ENCODE measurements around the gene PAGR1.
"Not testable (repeated sequence)": the region's sequence is repeated elsewhere in the genome, so short reads cannot be mapped to it uniquely, and the experiment has no call there.

The PAGR1 gene

DNA sequence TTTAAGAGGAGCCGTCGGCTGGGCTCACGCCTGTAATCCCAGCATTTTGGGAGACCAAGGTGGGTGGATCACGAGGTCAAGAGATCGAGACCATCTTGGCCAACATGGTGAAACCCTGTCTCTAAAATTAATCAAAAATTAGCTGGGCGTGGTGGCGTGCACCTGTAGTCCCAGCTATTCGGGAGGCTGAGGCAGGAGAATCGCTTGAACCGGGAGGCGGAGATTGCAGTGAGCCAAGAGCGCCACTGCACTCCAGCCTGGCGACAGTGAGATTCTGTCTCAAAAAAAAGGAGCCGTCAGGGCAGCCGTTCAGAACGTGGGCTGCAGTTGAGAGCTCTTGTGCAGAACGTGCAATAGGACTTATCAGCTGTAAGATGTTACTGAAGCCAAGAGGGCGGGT lies 22.8 kb upstream of the PAGR1 start:
- DNase-seq: not testable (repeated sequence)

DNA sequence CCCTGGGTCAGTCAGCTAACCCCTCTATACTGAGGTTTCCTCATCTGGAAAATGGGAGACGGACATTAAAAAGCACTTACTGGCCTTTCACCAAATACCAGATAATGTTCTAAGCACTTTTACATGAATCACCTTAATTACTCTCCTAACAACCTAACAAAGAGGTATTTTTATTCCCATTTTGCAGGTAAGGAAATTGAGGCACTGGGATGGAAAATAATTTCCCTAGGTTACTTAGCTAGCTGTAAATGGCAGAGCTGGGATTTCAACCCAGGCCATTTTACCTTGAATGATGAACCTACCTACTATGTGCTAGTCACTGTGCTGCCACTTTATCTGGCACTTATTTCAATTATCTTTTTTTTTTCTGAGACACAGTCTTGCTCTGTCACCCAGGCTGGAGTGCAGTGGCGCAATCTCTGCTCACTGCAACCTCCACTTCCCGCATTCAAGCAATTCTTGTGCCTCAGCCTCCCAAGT lies 21.7 kb upstream of the PAGR1 start:
- DNase-seq: no peak

GRCh38 chr16:29802416-29802935 lies 13.5 kb upstream of the PAGR1 start:
- DNase-seq: no peak

GRCh38 chr16:29804020-29804419 lies 11.9 kb upstream of the PAGR1 start:
- DNase-seq: no peak

DNA sequence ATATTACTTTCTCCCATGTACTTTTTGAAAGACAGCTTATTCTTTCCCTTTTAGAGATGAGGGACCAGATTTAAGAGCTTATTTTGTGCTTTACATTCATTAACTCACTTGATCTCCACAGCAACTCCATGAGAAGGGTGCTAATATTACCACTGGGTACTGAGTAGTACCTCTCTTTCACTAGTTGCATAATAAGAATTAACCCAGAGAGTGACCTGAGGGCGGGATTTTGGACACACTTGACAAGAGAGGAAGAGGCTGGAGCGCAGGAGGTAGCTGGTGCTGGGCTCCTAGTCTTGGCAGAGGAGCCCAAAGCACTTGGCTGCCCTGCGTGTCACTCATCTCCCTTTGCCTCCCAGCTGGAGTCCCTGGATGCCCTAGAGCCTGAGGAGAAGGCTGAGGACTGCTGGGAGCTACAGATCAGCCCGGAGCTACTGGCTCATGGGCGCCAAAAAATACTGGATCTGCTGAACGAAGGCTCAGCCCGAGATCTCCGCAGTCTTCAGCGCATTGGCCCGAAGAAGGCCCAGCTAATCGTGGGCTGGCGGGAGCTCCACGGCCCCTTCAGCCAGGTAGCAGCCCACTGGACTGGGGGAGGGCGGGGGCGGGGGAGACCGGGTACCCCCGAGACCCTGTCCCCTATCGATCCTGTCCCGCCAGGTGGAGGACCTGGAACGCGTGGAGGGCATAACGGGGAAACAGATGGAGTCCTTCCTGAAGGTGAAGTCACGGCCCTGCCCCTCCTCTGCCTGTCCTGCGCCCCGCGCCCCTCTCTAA lies 11.3 kb upstream of the PAGR1 start:
- DNase-seq: peak; percentile 85

DNA sequence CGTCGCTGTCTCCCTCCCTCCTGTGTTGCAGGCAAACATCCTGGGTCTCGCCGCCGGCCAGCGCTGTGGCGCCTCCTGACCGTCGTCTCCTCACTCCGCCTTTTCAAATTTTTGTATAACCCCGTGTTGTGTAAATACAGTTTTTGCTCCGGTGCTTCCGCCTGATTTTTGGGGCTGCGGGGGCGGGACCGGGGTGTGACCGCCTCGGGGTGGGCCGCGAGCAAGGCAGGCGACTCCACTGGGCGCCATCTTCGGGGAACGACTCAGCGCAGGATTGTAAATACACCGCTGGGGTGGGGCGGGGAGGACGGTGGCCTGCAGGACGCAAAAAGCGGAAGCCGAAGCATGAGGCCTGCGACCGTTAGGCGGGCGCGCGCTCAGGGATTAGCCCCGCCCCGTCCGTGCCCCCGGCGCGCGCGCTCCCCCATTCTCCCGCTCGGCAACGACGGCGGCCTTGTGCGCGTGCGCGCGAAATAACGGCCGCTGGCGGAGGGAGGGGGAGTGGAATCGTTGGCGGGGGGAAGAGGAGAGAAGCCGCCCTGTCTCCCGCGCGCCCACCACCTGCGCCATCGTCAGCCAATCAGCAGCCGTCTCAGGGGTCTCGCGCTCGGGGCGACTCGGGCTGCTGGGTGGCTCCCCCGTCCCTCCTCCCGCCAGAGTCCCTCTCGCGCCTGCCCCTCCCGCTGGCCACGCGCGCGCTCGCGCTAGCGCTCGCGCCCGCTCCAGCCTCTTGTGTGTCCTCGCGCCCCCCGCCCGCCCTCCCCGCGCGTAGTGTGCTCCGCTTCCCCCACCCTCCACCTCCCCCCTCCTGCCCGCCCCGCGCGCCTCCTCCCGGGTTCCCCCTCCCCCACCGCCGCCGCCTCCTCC lies 10.5 kb upstream of the PAGR1 start:
- peak; percentile 100 for DNase-seq

- peak; percentile 99 for DNase-seq
These were observed 9.8 kb upstream of the PAGR1 start, which contains the start of gene MAZ for GRCh38 chr16:29806099-29806579. Gene MAZ (plus strand): TSS chr16:29806529. CDS start chr16:29806702, 173 bp downstream.

GRCh38 chr16:29806641-29807425 lies 9.1 kb upstream of the PAGR1 start:
- peak; percentile 98 for DNase-seq

DNA sequence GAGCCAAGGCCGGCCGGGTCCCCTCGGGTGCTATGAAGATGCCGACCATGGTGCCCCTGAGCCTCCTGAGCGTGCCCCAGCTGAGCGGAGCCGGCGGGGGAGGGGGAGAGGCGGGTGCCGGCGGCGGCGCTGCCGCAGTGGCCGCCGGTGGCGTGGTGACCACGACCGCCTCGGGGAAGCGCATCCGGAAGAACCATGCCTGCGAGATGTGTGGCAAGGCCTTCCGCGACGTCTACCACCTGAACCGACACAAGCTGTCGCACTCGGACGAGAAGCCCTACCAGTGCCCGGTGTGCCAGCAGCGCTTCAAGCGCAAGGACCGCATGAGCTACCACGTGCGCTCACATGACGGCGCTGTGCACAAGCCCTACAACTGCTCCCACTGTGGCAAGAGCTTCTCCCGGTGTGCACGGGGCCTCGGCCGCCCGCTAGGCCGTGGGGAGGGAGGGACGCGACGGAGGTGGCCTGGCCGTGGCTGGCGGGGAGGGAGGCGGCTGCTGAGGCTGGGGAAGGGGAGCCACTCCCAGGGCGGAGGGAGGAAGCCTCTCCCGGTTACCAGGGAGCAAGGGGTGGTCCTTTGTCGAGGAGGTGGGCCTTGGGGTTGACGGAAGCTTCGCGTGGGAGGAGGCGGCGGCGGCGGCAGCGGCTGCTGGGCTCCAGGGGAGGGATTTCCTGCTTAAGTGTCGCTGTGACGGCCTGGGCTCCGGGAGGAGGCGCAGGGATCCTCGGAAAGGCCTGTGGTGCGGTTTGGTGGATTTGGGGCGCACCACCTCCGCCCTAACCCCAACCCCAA lies 8.3 kb upstream of the PAGR1 start:
- peak; percentile 94 for DNase-seq

DNA sequence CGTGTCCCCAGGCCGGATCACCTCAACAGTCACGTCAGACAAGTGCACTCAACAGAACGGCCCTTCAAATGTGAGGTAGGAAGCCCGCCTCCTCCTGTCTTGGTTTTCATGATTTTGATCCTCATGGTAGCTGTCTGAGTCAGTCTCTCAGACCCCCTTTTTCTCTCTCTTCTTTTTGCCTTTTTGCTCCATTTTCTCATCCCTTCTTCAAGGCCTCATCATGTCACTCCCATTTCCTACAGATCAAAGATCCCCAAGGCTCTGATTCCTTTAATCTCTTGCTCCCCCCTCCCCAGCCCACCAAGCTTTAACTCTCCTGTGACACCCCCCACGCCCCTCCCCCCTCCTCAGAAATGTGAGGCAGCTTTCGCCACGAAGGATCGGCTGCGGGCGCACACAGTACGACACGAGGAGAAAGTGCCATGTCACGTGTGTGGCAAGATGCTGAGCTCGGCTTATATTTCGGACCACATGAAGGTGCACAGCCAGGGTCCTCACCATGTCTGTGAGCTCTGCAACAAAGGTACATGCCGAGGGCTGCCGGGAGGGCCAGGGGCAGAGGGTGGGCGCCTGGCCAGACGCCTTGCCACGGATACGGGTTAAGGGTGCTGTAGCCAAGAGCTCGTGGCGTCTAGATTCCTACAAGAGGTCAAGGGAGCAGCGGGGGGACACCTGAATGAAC lies 7.6 kb upstream of the PAGR1 start:
- peak; percentile 49 for DNase-seq

DNA sequence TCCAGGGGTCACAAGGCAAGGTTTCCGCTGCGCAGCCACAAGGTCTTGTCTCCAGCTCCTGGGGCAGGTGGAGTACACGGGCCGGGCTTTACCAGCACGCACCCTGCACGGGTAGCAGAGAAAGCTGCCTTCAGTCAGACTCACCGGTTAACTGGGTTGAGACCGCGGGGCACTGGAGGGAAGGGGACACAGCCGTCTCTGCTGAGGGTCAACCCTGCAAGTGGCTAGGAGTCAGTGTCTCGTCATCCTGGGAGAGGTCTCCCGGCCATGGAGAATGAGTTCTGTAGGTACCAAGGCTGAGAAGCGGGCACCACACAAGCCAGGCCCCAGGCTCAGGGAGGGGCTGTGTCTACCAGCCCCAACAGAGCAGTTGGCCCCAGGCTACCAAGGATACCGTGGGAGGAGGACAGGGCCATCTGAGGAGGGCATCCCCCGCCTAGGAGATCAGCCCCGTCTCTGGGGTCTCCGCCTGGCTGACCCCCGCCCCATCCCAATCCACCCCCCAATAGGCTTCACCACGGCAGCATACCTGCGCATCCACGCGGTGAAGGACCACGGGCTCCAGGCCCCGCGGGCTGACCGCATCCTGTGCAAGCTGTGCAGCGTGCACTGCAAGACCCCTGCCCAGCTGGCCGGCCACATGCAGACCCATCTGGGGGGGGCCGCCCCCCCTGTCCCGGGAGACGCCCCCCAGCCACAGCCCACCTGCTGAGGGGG lies 6.8 kb upstream of the PAGR1 start:
- DNase-seq: peak; percentile 41

GRCh38 chr16:29809850-29810698 lies 5.9 kb upstream of the PAGR1 start:
- DNase-seq: peak; percentile 75

DNA sequence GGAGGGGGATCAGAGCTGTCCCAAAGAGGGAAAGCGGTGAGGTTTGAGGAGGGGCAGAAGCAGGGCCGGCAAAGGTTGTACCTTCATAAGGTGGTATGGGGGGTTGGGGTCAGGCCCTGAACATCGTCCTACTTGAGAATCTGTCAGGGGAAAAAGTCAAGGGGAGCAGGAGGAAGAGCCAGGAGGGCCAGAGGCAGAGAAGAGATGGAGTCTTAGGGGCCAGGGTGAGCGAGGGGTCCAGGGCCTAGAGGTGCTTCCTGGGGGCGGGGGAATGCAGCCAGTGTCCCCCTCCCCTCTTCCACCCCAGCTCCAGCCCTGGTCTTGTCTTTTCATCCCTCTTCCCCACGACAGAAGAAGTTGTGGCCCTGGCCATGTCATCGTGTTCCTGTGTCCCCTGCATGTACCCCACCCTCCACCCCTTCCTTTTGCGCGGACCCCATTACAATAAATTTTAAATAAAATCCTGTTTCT lies 5.2 kb upstream of the PAGR1 start:
- peak; percentile 58 for DNase-seq

DNA sequence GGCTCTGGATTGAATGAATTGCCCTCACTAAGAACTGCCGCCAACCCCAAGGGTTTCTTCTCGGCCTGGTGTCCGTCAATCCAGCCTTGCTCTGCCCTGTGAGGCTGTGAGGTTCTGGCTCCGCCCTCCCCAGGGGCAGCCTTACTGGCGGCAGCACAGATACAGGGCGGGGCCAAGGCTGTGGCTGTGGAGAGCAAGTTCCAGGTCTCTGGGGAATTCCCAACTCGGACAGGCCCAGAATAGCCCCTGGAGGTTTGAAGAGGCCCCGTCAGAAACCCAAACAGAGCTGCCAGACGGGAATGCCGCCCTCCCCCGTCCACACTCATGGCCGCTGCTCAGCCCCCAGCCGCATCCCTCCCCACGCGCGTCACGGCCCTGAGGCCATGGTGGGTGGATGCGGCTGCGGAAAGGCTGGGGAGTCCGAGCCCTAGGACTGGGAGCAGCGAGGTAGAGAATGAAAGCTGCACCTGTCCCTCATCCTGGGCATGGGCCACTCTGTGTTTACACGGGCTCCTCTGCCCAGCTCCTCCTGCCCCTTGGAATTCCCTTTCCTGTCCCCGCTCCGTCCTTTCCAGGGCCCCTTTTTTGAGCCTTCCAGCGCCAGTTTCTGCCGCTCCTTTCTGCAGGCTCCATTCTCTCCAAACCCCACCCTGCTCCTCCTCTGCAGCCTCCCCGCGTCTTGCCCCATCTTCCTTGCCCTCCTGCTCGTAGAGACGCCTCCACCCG lies 4.6 kb upstream of the PAGR1 start:
- DNase-seq: peak; percentile 98

GRCh38 chr16:29811896-29812665 lies 3.9 kb upstream of the PAGR1 start, which contains the start of gene PRRT2:
Gene PRRT2 (plus strand): TSS chr16:29812193. CDS start chr16:29813055, 862 bp downstream.
- peak; percentile 94 for DNase-seq

GRCh38 chr16:29812754-29813643 lies 3.0 kb upstream of the PAGR1 start:
- no peak for DNase-seq
